Transverse colon (tissue), 4 donors: ENCODE data around the gene CREB3.

ENCODE experiments used
- CTCF ChIP-seq, 5 experiments: fragments of 200-600 bp in 3 of 5; fragments of 450-650 bp in 2 of 5; sonication (generic) in 3 of 5; IDR thresholded peaks; 1 replicate in 2 of 5; 2 replicates in 3 of 5; pipeline ENCODE4 v1.5.1; 2016 to 2017; ENCODE audit warnings: antibody characterized with exemption in 5 of 5, inconsistent platforms in 3 of 5, mild to moderate bottlenecking in 2 of 5, moderate library complexity in 1 of 5
- EP300 ChIP-seq: sonication (generic); formaldehyde crosslinking; IDR thresholded peaks from one replicate; pipeline ENCODE4 v1.6.1; 2017; ENCODE audit warnings: antibody characterized with exemption, low read depth
- POLR2A ChIP-seq: fragments of 450-650 bp; IDR thresholded peaks from one replicate; pipeline ENCODE4 v1.6.1; 2016; ENCODE audit warnings: antibody characterized with exemption, mild to moderate bottlenecking, moderate library complexity
- POLR2AphosphoS5 ChIP-seq, 3 donors: sonication (generic); formaldehyde crosslinking; IDR thresholded peaks; one replicate each; pipeline ENCODE4 v1.6.1; 2016; ENCODE audit warnings: antibody characterized with exemption in 3 of 3

- TF ChIP-seq POLR2A (no peak), CTCF (IDR thresholded peaks at IDR 0.05) (no peak), EP300 (no peak), POLR2AphosphoS5 (IDR thresholded peaks at IDR 0.05) (no peak)
Measured at GRCh38 chr9:35729101-35729500, 3.4 kb upstream of the CREB3 start.
